Activated naive CD8-positive, alpha-beta T cell treated with anti-CD3 and anti-CD28 coated beads, Interleukin-2, amount 50 U/mL, for 24 hours (primary cell): Measurements from ENCODE around the gene SLC6A6.

Source experiments
- ATAC-seq: fragments of 150-1000 bp; cut with Tn5 transposase; one replicate; pipeline ENCODE4 v1.10.0; 2021
- DNase-seq: peaks from one replicate; pipeline ENCODE4 v3.0.0; 2021
- H3K27ac Mint-ChIP-seq: one replicate; pipeline ENCODE4 v1.8.0; 2021; ENCODE audit warnings: mild to moderate bottlenecking, mixed read lengths
- H3K27me3 Mint-ChIP-seq: one replicate; pipeline ENCODE4 v1.8.0; 2021; ENCODE audit warnings: mixed read lengths
- H3K36me3 Mint-ChIP-seq: one replicate; pipeline ENCODE4 v1.8.0; 2021; ENCODE audit warnings: low read depth, mixed read lengths
- H3K4me1 Mint-ChIP-seq: one replicate; pipeline ENCODE4 v1.8.0; 2021; ENCODE audit warnings: mixed read lengths
- H3K4me3 Mint-ChIP-seq: one replicate; pipeline ENCODE4 v1.8.0; 2021; ENCODE audit warnings: mild to moderate bottlenecking, moderate library complexity, mixed read lengths
- H3K9me3 Mint-ChIP-seq: one replicate; pipeline ENCODE4 v1.8.0; 2021; ENCODE audit warnings: mixed read lengths

Gene SLC6A6

DNA sequence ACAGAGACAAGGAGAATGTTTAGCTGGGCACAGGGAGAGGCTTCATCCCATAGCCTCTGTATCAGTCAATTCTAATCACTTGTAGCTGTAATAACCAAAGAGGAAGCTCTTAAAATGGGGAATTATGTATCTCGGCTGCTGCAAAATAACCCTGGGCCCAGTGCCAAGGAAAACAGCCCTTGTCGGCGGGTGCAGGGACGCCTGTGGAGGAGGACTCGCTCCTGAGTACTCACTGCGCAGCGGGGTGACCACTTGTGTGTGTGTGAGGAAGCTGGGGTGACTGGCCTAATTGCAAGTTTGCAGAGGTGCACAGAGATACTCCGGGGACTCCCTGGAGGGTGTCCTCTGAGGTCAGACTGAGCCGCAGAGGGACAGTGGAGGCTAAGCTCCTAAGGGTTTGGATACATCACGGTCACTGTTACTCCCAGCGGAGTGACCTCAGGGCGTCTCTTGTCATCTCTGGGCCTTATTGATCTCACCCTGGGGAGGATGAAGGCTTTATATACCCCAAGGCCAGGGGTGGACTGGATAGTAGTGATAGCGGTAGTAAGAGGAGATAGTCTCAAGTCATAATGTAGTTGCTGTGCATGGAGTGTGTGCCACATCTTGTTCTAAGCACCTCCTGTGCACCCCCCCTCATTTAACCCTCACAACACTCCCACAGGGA is 37.2 kb downstream of the SLC6A6 start:
- no peaks in the 10 kb centered on the region for H3K27me3 Mint-ChIP-seq
- H3K9me3 Mint-ChIP-seq = no peaks in the 10 kb centered on the region
- peaks cover 35% of the 10 kb centered on the region for H3K4me1 Mint-ChIP-seq
- no peak overlapping the region for H3K27ac Mint-ChIP-seq
- no peak for ATAC-seq
- no peak for DNase-seq
- no peak overlapping the region for H3K4me3 Mint-ChIP-seq
- H3K36me3 Mint-ChIP-seq = peaks cover 10% of the 10 kb centered on the region

DNA sequence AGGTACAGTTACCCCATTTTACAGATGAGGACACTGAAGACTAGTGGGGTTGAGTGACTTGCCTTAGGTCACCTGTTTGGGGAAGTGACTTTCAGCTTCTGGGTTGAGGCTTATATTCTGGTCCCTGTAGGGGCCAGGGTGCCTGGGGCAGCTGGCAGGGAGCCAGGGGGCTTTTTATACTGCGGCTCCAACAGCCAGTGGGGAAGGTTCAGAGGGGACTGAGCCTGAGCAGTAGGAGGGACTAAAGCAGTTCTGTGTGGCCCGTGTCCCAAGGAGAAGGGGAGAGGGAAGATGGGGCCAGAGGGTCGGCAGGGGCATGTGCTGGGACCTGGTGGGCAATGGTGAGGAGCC is 37.7 kb downstream of the SLC6A6 start:
- DNase-seq (no peak), ATAC-seq (no peak)
- Mint-ChIP-seq H3K36me3 (peaks cover 8% of the 10 kb centered on the region), H3K27me3 (no peaks in the 10 kb centered on the region), H3K9me3 (no peaks in the 10 kb centered on the region), H3K4me1 (peaks cover 30% of the 10 kb centered on the region), H3K27ac (peak overlapping the region; percentile 39), H3K4me3 (no peak overlapping the region)

DNA sequence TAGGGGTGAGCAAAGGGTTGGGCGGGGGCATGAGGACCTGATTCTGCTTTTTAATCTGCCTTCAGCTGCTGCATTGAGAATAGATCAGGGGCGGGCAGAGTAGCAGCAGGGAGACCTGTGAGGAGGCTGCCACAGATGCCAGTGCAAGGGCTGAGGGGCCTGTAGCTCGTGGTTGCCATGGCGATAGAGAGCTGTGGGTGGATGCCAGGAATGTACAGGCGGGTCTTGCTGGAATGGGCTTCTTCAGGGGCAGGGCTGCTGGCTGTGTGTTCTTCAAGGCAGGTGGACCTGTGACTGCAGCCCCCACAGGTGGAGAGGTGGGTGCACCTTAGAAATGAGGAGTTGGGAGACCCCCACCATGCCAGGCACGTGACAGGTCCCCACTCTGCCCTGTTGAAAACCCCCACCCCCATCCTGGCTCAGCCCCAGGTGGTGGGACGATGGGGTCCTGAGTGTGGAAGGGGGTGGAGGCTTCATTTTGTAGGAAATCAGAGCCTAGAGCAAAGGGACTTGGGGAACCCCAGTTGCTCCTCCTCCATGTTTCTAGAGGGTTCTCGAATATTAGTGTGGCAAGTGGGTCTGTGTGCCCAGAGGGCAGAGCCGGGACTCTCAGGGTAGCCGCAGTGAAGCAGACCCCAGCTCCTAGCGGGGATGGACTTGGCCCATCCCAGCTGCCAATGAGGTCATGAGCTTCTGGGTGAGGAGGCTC is 38.3 kb downstream of the SLC6A6 start:
- ATAC-seq (no peak), DNase-seq (no peak)
- Mint-ChIP-seq H3K36me3 (peaks cover 12% of the 10 kb centered on the region), H3K9me3 (no peaks in the 10 kb centered on the region), H3K27ac (peak overlapping the region; percentile 39), H3K27me3 (no peaks in the 10 kb centered on the region), H3K4me1 (peaks cover 25% of the 10 kb centered on the region), H3K4me3 (no peak overlapping the region)

DNA sequence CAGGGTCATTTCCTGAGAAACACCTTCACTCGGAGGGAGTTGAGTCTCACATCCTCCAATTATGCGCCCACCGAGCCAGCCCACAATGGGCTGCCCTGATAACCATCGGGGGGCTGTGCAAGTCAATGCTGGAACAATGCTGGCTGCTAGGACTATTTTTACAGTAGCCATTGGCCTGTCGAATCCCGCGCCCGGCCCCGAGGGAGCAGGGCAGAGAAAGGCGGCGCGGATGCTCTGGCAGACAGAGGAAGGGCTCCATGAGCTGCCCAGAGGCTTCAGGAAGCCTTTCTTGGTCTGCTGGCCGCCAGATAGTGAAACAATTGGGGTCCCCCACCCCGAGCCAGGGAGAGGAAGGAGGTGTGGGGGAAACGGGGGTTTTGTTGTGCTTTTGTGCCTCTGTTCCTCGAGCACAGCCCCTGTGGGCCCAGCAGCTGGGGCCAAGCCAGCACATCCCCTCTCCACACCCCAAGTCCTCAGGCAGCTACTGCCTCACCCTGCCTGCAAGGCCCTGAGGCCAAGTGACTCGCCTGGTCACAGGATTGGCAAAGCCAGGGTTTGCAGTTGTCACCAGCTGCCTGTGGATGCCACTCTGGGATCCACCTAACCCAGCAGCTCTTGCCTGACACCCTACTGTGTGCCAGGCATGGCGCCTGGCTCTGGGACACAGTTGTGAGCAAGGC is 39.0 kb downstream of the SLC6A6 start:
- no peak overlapping the region for H3K4me3 Mint-ChIP-seq
- no peak for ATAC-seq
- H3K27me3 Mint-ChIP-seq = no peaks in the 10 kb centered on the region
- no peaks in the 10 kb centered on the region for H3K9me3 Mint-ChIP-seq
- H3K36me3 Mint-ChIP-seq = peaks cover 19% of the 10 kb centered on the region
- no peak overlapping the region for H3K27ac Mint-ChIP-seq
- peaks cover 23% of the 10 kb centered on the region for H3K4me1 Mint-ChIP-seq
- DNase-seq = no peak

DNA sequence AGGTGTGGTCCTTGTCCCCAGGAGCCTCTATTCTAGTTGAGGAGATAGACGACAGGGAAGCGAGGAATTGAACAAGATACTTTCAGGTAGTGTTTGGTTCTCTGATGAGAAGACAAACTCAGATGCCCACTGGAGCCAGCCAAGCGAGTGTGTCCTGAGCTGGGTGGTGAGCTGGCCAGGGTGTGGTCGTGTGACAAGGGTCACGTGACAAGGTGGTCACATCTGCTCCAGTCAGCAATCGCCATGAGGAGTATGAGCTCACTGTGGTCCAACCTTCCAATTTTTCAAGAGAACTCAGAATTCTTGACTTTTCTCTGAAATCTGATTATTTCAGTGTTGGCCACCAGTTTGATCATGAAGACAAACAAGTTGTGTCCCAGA is 39.5 kb downstream of the SLC6A6 start:
- Mint-ChIP-seq H3K9me3 (no peaks in the 10 kb centered on the region), H3K27me3 (no peaks in the 10 kb centered on the region), H3K4me3 (no peak overlapping the region), H3K36me3 (peaks cover 23% of the 10 kb centered on the region), H3K4me1 (peaks cover 20% of the 10 kb centered on the region), H3K27ac (no peak overlapping the region)
- DNase-seq = no peak
- no peak for ATAC-seq

DNA sequence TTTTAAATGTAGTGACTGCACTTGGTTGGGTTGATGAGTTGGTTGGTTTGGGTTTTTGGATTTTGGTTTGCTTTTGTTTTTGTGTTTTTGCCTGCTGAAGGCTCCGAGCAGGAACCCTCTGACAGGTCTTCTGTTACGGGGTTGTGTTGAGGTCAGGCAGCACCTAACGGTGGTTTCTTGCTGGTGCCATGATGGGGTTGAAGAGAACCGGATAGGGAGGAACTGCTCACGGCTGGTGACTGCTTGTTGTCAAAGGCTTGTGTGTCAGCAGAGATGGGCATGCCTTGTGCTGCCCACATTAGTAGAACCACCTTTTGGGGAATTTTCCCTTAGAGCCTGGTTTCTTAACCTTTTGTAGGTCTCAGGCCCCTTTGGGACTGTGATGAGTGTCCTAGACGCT is 42.0 kb downstream of the SLC6A6 start:
- Mint-ChIP-seq H3K36me3 (peaks cover 45% of the 10 kb centered on the region), H3K27ac (peak overlapping the region; percentile 18), H3K9me3 (no peaks in the 10 kb centered on the region), H3K4me3 (no peak overlapping the region), H3K4me1 (peaks cover 13% of the 10 kb centered on the region), H3K27me3 (no peaks in the 10 kb centered on the region)
- no peak for DNase-seq
- no peak for ATAC-seq

DNA sequence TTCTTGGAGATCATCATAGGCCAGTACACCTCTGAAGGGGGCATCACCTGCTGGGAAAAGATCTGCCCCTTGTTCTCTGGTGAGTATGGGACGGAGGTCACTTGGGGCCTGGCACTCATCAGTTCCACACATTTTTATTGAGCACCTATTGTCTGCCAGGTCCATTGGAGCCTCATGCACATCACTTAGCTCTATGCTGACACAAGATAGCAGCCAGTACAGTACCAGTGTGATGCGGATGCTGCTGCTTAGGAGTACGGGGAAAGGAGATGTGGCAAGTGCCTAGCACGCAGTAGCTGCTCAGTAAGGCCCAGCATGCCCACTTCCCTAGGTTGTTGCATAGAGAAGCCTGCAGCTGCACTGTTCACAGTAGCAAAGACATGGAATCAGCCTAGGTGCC is 43.4 kb downstream of the SLC6A6 start:
- no peaks in the 10 kb centered on the region for H3K9me3 Mint-ChIP-seq
- no peak overlapping the region for H3K4me3 Mint-ChIP-seq
- H3K4me1 Mint-ChIP-seq = peaks cover 2% of the 10 kb centered on the region
- H3K27ac Mint-ChIP-seq = no peak overlapping the region
- DNase-seq = no peak
- no peaks in the 10 kb centered on the region for H3K27me3 Mint-ChIP-seq
- ATAC-seq = no peak
- H3K36me3 Mint-ChIP-seq = peaks cover 46% of the 10 kb centered on the region

DNA sequence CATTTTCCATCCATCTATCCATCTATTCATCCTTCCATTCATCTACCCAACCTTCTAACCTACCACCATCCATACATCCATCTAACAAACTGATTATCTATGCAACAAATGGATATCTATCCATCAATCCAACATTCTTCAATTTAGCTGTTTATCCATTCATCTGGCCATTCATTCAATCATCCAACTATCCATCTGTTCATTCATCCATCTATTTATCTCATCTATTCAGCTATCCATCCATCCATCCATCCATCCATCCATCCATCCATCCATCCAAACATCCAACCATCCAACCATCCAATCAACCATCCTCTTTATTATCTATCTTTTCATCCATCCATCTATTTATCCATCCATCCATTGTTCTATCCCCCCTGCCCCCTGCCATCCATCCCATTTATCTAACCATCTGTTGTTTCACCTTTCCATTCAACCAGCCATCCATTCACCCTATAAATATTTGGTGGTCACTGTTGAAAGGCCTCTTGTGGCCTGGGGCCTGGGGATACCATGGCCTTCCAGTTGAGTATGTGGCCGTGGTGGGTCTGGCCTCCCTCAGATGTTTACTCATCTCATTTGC is 44.7 kb downstream of the SLC6A6 start:
- H3K36me3 Mint-ChIP-seq = peaks cover 53% of the 10 kb centered on the region
- H3K4me3 Mint-ChIP-seq = no peak overlapping the region
- no peak overlapping the region for H3K27ac Mint-ChIP-seq

DNA sequence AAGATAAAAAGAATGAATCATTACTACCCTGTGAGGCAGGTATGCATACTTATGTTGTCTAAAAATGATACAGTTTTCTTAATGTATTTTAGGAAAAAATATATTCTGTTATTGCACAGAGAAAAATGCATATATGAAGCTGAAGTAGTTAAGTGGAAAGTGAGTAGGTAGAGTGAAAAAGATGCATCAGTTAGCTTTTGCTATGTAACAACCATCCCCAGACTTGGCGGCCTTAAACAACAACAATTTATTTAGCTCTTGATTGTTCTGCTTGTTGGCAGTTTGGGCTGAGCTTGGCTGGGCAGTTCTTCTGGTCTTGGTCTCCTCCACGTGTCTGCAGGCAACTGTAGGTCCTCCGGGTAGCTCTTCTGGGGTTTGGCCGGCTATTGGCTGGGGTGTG is 45.7 kb downstream of the SLC6A6 start:
- Mint-ChIP-seq H3K36me3 (peaks cover 55% of the 10 kb centered on the region), H3K27me3 (no peaks in the 10 kb centered on the region), H3K27ac (no peak overlapping the region), H3K4me1 (peaks cover 2% of the 10 kb centered on the region), H3K4me3 (no peak overlapping the region), H3K9me3 (no peaks in the 10 kb centered on the region)
- no peak for DNase-seq
- no peak for ATAC-seq

More for the DNA sequence above, 44.7 kb downstream of the SLC6A6 start:
- Mint-ChIP-seq H3K9me3 (no peaks in the 10 kb centered on the region), H3K27me3 (no peaks in the 10 kb centered on the region), H3K4me1 (peaks cover 2% of the 10 kb centered on the region)
- DNase-seq (no peak), ATAC-seq (no peak)

DNA sequence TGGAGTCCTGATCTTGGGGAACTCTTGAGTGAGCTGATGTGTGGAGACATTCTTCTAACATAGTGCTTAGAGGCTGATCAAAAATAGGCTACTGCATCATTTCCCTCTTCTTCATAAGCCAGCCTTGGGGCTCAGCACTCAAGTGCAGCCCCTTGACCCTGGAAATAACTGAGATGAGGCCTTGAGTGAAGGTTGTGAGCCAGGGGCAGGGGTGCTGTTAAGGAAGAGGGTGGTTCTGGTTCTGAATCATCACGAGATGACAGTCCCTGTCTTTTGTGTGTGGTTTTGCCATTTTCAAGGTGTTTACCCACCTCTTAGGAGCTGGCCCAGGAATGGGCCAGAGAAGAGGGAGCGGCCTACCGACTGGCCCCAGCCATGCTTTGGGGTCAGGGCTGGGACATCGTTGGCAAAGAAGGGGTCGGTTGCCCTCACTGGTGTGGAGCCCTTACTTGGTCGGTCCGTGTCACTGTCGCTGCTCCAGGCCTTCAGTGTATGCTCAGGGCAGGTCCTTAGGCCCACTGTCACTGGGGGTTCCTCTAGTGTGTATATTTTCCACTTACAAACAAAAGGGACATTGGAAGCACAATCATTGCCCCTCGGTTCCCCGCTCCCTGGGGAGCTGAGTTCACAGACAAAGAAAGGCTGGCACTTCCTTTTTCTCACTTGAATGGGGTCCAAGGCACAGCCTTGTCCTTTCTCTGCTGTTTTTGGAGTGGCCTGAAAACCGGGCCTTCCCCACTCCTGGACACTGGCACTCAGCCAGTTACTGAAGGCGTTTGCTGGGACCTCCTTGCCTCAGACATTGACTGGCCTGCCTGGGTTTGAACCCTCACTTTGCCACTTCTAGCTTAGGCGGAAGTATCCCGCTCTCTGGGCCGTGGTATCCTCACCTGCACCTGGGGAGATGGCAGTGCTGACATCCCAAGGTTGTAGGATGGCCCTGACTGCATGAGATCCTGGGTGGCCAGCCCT is 46.6 kb downstream of the SLC6A6 start:
- Mint-ChIP-seq H3K4me3 (no peak overlapping the region), H3K4me1 (peaks cover 2% of the 10 kb centered on the region), H3K27ac (peak overlapping the region; percentile 2), H3K36me3 (peaks cover 56% of the 10 kb centered on the region), H3K27me3 (no peaks in the 10 kb centered on the region), H3K9me3 (no peaks in the 10 kb centered on the region)
- DNase-seq (no peak), ATAC-seq (peak; percentile 42)

DNA sequence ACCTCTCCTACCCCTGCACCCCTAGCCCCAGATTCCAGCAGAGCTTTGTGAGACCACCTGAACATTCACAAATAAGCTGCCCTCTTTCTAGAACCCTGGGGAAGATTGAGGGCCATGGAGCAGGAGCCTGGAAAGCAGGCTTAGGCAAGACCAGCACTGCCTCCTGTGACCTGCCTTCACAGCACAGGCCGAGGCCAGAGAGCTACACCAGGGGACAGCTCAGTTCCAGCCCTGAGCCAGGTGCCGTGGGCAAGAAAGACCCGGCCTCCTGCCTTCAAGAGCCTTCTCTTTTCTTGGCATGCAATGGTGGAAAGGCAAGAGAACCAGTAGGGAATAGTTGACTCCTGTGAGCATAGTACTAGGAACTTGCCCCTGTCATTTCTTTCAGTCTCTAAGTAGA is 48.1 kb downstream of the SLC6A6 start:
- ATAC-seq (no peak), DNase-seq (no peak)
- Mint-ChIP-seq H3K4me1 (peaks cover 2% of the 10 kb centered on the region), H3K36me3 (peaks cover 55% of the 10 kb centered on the region), H3K27ac (no peak overlapping the region), H3K9me3 (no peaks in the 10 kb centered on the region), H3K27me3 (no peaks in the 10 kb centered on the region), H3K4me3 (no peak overlapping the region)

DNA sequence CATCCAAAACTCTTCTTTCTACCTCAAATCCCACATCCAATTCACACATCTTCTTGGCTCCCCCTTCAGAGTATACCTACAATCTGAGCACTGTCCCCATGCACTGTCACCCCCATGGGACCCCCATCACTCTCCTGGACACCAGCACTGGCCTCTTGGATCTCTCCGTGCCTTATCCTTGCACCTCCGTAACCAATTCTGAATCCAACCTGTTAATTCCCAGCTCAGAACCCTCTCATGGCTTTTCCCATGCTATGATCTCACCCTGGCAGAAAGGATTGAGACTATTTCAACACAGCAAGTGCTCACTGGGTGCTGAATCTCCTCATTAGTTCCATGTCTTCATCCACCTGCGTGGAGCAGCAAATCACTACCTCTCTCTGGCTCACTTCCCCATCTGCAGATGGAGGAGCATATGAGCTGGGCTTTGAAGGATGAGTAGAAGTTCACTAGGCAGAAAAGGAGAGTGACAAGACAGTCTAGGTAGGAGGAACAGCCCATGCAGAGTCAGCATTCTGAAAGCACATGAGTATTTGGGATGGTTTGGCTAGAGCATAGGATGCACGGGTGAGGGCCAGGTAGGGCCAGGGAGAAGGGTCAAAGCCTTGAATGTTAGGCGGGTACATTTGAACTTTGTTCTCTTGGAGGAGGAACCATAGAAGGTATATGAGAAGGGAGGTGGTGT is 48.7 kb downstream of the SLC6A6 start:
- Mint-ChIP-seq H3K4me3 (no peak overlapping the region), H3K36me3 (peaks cover 50% of the 10 kb centered on the region), H3K27me3 (no peaks in the 10 kb centered on the region), H3K27ac (peak overlapping the region; percentile 8), H3K4me1 (peaks cover 2% of the 10 kb centered on the region), H3K9me3 (no peaks in the 10 kb centered on the region)
- DNase-seq = no peak
- ATAC-seq = no peak

DNA sequence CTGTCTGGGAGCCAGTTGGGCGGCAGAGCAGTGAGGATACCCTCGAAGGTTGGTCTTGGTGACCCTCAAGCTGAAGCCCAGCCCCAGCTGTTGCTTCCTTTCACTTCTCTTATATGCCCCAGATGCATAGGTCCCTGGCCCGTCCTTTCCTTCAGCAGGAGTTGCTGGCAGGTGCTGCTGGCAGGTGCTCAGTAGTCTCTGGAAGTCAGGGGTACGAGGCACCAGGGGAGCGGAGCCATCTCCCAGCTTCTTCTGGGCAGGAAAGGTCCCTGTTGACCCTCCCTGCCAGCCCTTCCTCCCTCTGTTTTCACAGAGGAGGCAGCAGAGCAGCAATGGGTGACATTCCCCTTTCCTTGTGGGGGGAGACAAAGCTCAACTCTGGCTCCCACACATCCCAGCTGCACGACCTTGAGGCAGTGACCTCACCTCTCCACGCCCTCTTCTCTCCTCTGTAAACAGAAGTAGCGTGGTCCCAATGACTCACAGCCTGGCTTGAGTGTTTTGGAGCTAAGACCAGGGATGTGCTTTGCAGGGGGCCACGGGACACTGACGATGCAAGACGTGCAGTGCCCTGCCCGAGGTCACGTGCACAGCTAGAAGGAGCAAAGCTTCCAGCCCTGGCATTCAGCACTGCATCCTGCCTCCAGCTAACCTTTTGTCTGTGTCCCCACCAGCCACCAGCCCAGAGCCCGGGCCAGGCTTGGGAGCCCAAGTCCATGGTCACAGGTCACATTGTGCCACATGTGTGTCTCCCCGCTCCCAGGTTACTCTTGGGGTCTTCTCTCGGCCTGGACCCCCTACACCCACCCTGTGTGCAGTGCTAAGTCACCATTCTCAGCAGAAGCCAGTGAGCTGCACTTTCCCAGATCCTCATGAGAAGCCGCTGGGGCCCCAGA is 49.7 kb downstream of the SLC6A6 start:
- ATAC-seq (no peak), DNase-seq (no peak)
- peaks cover 2% of the 10 kb centered on the region for H3K4me1 Mint-ChIP-seq
- no peaks in the 10 kb centered on the region for H3K9me3 Mint-ChIP-seq
- no peaks in the 10 kb centered on the region for H3K27me3 Mint-ChIP-seq
- H3K4me3 Mint-ChIP-seq = no peak overlapping the region
- no peak overlapping the region for H3K27ac Mint-ChIP-seq
- peaks cover 41% of the 10 kb centered on the region for H3K36me3 Mint-ChIP-seq
